DMS 273 treated with DMSO at 0.1 percent for 48 hours (cell line): Measurements from ENCODE around the gene NTRK1.
"Not testable (repeated sequence)": the region's sequence is repeated elsewhere in the genome, so short reads cannot be mapped to it uniquely, and the experiment has no call there.

ENCODE experiments used
- DNase-seq: peaks from one replicate; lab custom pipeline; 2025; lab: John Stamatoyannopoulos, UW

The NTRK1 gene

GRCh38 chr1:156913809-156914387 is 53.2 kb downstream of the NTRK1 start:
- no peak for DNase-seq

GRCh38 chr1:156914440-156914856 is 53.8 kb downstream of the NTRK1 start:
- DNase-seq = no peak

GRCh38 chr1:156920233-156921052 is 59.8 kb downstream of the NTRK1 start, which contains the start of gene LRRC71:
Gene LRRC71 (plus strand): TSS chr1:156920632. CDS start chr1:156920804, 172 bp downstream.
- DNase-seq = peak; percentile 49

- DNase-seq = no peak
These were observed 60.4 kb downstream of the NTRK1 start for GRCh38 chr1:156921053-156921529.

DNA sequence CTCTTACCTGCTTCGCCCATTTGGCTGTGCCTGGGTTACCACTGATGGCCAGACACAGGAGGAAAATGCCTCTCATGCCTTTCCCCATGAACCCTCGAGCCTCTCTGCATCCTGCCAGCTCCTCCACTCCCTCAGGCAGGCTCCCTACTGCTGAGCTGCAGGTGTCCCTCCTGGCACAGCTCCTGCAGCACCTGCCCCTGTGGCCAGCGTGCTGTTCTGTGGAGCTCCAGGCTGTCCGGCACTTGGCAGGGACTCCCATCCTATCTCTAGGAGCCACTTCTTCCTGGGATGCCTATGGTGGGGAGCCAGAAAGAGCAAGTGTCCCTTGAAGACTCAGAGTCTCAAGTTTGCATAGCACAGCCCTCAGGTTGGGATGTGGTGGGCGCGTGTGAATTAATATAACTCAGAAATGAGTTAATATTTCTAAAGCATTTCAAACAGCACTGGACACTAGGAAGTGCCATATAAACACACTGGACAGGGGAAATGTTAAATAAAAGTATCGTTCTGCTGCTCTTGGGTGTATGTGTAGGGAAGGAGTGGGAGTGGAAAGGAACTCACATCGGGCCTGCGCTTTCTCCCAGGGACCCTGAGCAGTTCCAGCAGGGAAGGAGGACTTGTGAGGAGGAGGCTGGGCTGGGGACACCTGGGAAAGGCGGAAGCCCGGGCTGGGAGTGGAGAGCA is 62.5 kb downstream of the NTRK1 start:
- DNase-seq = no peak

DNA sequence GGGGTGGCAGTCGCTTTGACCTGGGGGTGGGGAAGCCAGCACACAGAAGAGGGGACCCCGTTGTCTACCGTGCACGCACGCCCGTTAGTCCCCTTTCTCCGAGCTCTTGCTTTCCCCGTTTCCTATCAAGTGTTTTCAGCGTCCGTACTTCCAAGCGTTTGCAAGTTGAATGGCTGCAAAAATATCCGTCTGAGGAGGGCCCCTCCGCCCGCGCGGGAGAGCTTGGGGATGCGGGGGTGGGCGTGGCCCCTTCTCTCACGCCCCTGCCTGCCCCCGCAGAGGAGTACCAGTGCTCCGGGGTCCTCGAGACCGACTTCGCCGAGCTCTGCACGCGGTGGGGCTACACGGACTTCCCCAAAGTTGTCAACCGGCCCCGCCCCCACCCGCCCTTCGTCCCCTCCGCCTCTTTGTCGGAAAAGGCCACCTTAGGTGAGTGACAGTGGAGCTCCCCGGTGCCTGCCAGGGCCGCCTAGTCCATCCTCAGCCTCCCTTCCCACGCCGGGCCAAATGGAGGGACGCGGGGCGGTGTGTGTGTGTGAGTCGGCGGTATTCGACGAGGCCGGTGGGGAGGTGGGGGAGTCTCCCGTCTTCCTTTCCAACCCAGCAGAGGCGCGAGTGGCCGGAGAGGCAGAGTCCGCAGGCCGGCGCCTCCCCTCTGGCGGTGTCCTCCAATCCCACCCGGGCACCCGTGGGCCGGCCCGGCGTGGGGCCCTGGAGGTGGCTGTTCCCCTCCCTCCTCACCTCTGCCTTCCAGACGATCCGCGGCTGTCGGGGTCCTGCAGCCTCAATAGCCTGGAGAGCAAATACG is 63.2 kb downstream of the NTRK1 start:
- DNase-seq = no peak

DNA sequence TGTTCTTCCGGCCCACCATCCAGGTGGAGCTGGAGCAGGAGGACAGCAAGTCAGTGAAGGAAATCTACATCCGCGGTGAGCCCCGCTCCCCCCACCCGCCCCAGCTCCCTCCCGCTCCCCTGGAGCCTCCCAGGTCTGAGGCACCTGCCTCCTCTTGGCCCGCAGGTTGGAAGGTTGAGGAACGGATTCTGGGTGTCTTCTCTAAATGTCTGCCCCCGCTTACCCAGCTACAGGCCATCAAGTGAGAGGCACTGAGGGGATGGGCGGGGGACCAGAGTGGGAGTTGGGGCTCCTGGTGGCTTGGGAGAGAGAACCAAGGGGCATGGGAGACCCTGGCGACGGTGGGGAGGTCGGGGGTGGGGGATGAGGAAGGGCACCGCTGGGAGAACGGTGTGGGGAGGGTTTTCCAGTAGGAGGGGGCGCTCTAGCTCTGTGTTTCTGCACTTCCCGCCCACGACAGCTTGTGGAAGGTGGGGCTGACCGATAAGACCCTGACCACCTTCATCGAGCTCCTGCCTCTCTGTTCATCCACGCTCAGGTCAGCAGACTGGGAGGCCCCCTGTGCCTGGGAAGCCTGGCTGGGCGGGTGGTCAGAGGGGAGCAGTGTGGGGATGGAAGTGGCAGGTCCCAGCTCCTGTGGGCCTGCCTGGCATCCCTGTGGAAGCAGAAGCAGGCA is 64.0 kb downstream of the NTRK1 start:
- DNase-seq = no peak

GRCh38 chr1:156925154-156926010 is 64.7 kb downstream of the NTRK1 start:
- no peak for DNase-seq

GRCh38 chr1:156926175-156926574 is 65.5 kb downstream of the NTRK1 start:
- DNase-seq = no peak

DNA sequence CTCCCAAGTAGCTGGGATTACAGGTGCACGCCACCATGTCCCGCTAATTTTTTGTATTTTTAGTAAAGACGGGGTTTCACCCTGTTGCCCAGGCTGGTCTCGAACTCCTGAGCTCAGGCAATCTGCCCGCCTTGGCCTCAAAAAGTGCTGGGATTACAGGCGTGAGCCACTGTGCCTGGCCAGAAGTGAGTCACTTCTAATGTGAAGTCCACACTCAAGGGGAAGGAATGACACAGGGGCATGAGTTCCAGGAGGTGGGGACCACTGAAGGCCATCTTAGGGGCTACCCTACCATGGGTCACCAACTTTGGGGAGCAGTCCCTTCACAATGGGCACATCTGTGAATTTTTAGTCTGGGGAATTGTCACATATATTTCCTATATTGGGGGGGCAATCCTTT is 66.0 kb downstream of the NTRK1 start:
- DNase-seq = not testable (repeated sequence)

DNA sequence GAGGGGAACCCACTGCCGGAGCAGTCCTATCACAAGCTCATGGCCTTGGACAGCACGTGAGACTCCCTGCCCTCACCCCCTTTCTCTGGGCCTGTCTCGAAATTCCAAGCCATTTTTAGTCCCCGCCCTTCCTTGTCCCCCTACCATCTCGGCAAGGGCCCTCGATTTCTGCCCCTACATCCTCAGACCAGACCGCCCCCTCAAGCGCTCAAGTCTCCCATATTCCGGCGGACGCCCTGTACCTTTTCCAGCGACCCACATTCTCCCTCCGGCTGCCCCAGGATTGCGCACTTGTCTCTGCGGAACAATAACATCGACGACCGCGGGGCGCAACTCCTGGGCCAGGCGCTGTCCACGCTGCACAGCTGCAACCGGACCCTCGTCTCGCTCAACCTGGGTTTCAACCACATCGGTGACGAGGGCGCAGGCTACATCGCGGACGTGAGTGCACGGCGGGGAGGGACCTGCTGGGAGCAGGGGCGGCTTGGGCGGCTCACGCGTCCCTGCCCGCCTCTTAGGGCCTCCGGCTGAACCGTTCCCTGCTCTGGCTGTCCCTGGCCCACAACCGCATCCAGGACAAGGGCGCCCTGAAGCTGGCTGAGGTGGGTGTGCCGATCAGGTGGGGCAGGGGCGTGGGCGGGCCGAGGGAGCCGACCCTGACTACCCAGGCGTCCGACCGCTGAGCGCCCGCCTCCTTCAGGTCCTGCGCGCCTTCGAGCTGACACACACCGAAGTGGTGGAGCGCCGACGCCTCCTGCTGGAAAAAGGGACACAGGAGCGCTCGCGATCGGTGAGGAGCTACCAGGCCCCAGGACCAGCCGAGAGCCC is 66.8 kb downstream of the NTRK1 start:
- DNase-seq = peak; percentile 31

- DNase-seq = no peak
These were observed 67.5 kb downstream of the NTRK1 start for GRCh38 chr1:156928043-156928602.

GRCh38 chr1:156929596-156930238 is 69.1 kb downstream of the NTRK1 start:
- DNase-seq = no peak

DNA sequence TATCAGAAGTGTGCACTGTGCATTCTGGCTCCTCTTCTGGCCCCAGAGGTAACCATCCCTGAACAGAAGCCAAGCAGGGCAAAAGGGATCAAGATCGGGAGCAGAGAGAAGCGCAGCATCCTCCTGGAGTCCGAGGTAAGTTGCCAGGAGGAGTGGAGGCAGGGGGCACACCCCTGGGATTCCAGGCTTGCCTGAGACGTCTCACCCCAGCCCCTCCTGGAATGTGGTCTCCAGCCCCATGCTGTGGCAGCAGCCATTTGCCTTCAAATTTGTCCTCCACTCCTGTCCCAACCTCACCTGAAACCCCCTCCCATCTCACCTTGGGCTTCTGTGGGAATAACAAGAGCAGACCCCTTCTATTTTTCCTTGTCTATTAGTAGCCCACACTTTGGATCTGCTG is 69.8 kb downstream of the NTRK1 start:
- DNase-seq = no peak
